Esophagus muscularis mucosa (tissue), 4 donors: ENCODE measurements around the gene C16orf74. TPM values are rescaled to one million over a fixed set of nuclear protein-coding genes. Genes with fewer than 3 reads are reported as not detected.
A peak's percentile ranks its signal among the peaks of the same experiment; 100 is the strongest.

ENCODE experiments used
- DNase-seq: peaks from one replicate; pipeline ENCODE4 v3.0.0-alpha.2; 2017; ENCODE audit errors: extremely low spot score
- H3K27ac ChIP-seq, 4 donors: fragments of 200-600 bp; sonication (generic); replicated peaks in 1 of 4; 1 replicate in 3 of 4; 2 replicates in 1 of 4; pipeline ENCODE4 v1.5.1; 2016 to 2019; ENCODE audit warnings: mild to moderate bottlenecking in 1 of 4
- H3K27me3 ChIP-seq, 4 donors: fragments of 200-600 bp; sonication (generic); one replicate each; pipeline versions ENCODE4 v1.5.1 to v1.6.0; 2016 to 2019
- H3K36me3 ChIP-seq, 4 donors: fragments of 200-600 bp; sonication (generic); one replicate each; pipeline ENCODE4 v1.5.1; 2016 to 2019
- H3K4me1 ChIP-seq, 4 donors: fragments of 200-600 bp; sonication (generic); one replicate each; pipeline ENCODE4 v1.5.1; 2016 to 2019
- H3K4me3 ChIP-seq, 4 donors: fragments of 200-600 bp; sonication (generic); 1 replicate in 2 of 4; 2 replicates in 2 of 4; pipeline ENCODE4 v1.5.1; 2016 to 2019; ENCODE audit warnings: mild to moderate bottlenecking in 4 of 4, moderate library complexity in 1 of 4
- H3K9me3 ChIP-seq, 4 donors: fragments of 200-600 bp; sonication (generic); 1 replicate in 3 of 4; 2 replicates in 1 of 4; pipeline ENCODE4 v1.5.1; 2016 to 2019
- CTCF ChIP-seq, 3 experiments: fragments of 200-600 bp in 2 of 3; fragments of 450-650 bp in 1 of 3; sonication (generic) in 2 of 3; IDR thresholded peaks; one replicate each; pipeline ENCODE4 v1.5.1; 2017 to 2019; ENCODE audit warnings: antibody characterized with exemption in 3 of 3, mild to moderate bottlenecking in 2 of 3, moderate library complexity in 1 of 3
- EP300 ChIP-seq: sonication (generic); formaldehyde crosslinking; IDR thresholded peaks from one replicate; pipeline ENCODE4 v1.6.1; 2017; ENCODE audit warnings: antibody characterized with exemption
- POLR2A ChIP-seq: fragments of 450-650 bp; IDR thresholded peaks from one replicate; pipeline ENCODE4 v1.6.1; 2017; ENCODE audit warnings: antibody characterized with exemption, moderate library complexity, mild to moderate bottlenecking, low read depth
- POLR2AphosphoS5 ChIP-seq, 2 donors: sonication (generic); formaldehyde crosslinking; IDR thresholded peaks; one replicate each; pipeline ENCODE4 v1.6.1; 2017; ENCODE audit warnings: antibody characterized with exemption in 2 of 2
- WGBS: methylation state at CpG from one replicate; pipeline ENCODE4 v1.1.5; 2018; 5-methylcytosine and 5-hydroxymethylcytosine counted together
- intact Hi-C: fragments of 100-400 bp; cut with DNase I; formaldehyde crosslinking; loops from one replicate; pipeline ENCODE4 v1.15.1; 2023
- total RNA-seq, 4 donors: library from RNA; depleted of rRNA; stranded (reverse); fragments of >200 nt; gene quantifications; one replicate each; pipeline versions ENCODE4 v1.1.0 to v1.2.1, GENCODE V29; 2016

C16orf74 gene
- total RNA-seq, 4 donors from 2014 or later: 0.83 to 2.4 (median 0.83) TPM; not detected in 1

GRCh38 chr16:85798283-85798776 is 47.4 kb upstream of the C16orf74 start:
- peak overlapping the region; percentile 98 to 100 (median 98) for H3K4me3 ChIP-seq
- peaks cover 3 to 57% (median 53%) of the 10 kb centered on the region in 4 donors for H3K36me3 ChIP-seq
- H3K27me3 ChIP-seq: no peaks in the 10 kb centered on the region
- TF ChIP-seq EP300 (no peak), POLR2A (no peak), POLR2AphosphoS5 (IDR thresholded peaks at IDR 0.05) (no peak), CTCF (IDR thresholded peaks at IDR 0.05) (no peak)
- H3K27ac ChIP-seq: peak overlapping the region in 1 of 4 donors; percentile 92
- intact Hi-C loops: no loop called here
- no peaks in the 10 kb centered on the region for H3K9me3 ChIP-seq
- H3K4me1 ChIP-seq: peaks cover 29 to 65% (median 55%) of the 10 kb centered on the region in 4 donors
- no peak for DNase-seq
- WGBS: 25% methylated on average over 17 of the region's 17 CpGs

GRCh38 chr16:85796599-85796998 is 45.7 kb upstream of the C16orf74 start:
- intact Hi-C loops: no loop called here
- Histone ChIP-seq H3K4me1 (peaks cover 24 to 48% (median 45%) of the 10 kb centered on the region in 4 donors), H3K4me3 (no peak overlapping the region), H3K36me3 (peaks cover 0 to 56% (median 45%) of the 10 kb centered on the region in 4 donors), H3K27ac (no peak overlapping the region), H3K9me3 (no peaks in the 10 kb centered on the region), H3K27me3 (no peaks in the 10 kb centered on the region)
- no peak for DNase-seq
- TF ChIP-seq POLR2A (no peak), EP300 (no peak), POLR2AphosphoS5 (IDR thresholded peaks at IDR 0.05) (no peak)
- 94% methylated on average over 7 of the region's 7 CpGs for WGBS

GRCh38 chr16:85796152-85796551 is 45.3 kb upstream of the C16orf74 start:
- Histone ChIP-seq H3K36me3 (peaks cover 0 to 55% (median 42%) of the 10 kb centered on the region in 4 donors), H3K9me3 (no peaks in the 10 kb centered on the region), H3K4me1 (peaks cover 24 to 44% (median 41%) of the 10 kb centered on the region in 4 donors), H3K4me3 (no peak overlapping the region), H3K27ac (no peak overlapping the region), H3K27me3 (no peaks in the 10 kb centered on the region)
- intact Hi-C loops: no loop called here
- no peak for DNase-seq
- 93% methylated on average over 6 of the region's 6 CpGs for WGBS
- TF ChIP-seq EP300 (no peak), CTCF (IDR thresholded peaks at IDR 0.05) (no peak), POLR2AphosphoS5 (IDR thresholded peaks at IDR 0.05) (no peak), POLR2A (no peak)

- no peak overlapping the region for H3K4me3 ChIP-seq
- H3K27me3 ChIP-seq: no peaks in the 10 kb centered on the region
- DNase-seq: no peak
- TF ChIP-seq POLR2AphosphoS5 (IDR thresholded peaks at IDR 0.05): no peak
- TF ChIP-seq CTCF (IDR thresholded peaks at IDR 0.05): no peak
- TF ChIP-seq EP300: no peak
- TF ChIP-seq POLR2A: no peak
- intact Hi-C loops: no loop called here
- peaks cover 16 to 31% (median 29%) of the 10 kb centered on the region in 4 donors for H3K4me1 ChIP-seq
- 74% methylated on average over 7 of the region's 8 CpGs for WGBS
- H3K36me3 ChIP-seq: peaks cover 0 to 55% (median 42%) of the 10 kb centered on the region in 4 donors
- H3K9me3 ChIP-seq: no peaks in the 10 kb centered on the region
- no peak overlapping the region for H3K27ac ChIP-seq
Measured at GRCh38 chr16:85794696-85795095, 43.8 kb upstream of the C16orf74 start.

- Histone ChIP-seq H3K4me3 (no peak overlapping the region), H3K9me3 (no peaks in the 10 kb centered on the region), H3K27me3 (no peaks in the 10 kb centered on the region), H3K4me1 (peaks cover 15 to 30% (median 28%) of the 10 kb centered on the region in 4 donors), H3K36me3 (peaks cover under 1 to 56% (median 44%) of the 10 kb centered on the region in 4 donors), H3K27ac (no peak overlapping the region)
- 97% methylated on average over 5 of the region's 5 CpGs for WGBS
- no peak for DNase-seq
- TF ChIP-seq POLR2AphosphoS5 (IDR thresholded peaks at IDR 0.05): no peak
- no peak for TF ChIP-seq CTCF (IDR thresholded peaks at IDR 0.05)
- TF ChIP-seq EP300: no peak
- TF ChIP-seq POLR2A: no peak
- intact Hi-C loops: no loop called here
Measured at GRCh38 chr16:85793662-85794298, 42.9 kb upstream of the C16orf74 start.
